ENCODE measurements around the gene TMEM167A.

DNA sequence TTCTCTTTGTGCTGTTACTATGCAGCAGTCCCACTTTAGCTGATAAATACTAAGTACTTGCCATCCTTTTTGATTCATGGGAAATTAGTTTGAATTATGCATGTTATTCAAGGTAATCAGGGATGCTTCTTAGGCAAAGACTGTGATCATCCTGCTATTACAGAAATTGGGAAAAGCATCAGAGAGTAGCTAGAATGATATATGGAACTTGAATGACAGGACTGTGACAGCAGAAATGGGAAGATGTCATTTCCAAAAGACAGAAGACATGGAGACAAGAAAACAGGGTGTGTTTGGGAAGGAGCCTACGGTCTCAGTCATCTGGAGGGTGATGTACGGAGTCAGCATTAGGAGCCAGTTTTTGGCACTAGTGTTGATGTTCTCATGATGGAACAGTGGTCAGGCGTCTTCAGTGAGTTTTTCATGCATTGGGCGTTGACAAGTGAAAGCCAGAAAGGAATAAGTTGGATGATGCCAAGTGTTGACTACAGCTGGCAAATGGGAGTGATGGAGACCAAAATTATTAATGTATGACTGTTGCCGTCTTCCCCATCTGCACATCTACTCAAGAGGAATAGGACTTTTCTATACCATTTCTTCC is 70.4 kb downstream of the TMEM167A start:
- TF ChIP-seq ELF4 (IDR thresholded peaks at IDR 0.05) (no peak), BHLHE40 (IDR thresholded peaks at IDR 0.05; ENCODE audit: borderline replicate concordance) (no peak), SUZ12 (IDR thresholded peaks at IDR 0.05) (no peak), TARDBP (IDR thresholded peaks at IDR 0.05) (no peak), SP1 (IDR thresholded peaks at IDR 0.05) (no peak), FOXK2 (IDR thresholded peaks at IDR 0.05) (no peak)
